ENCODE results near the gene SGCA. TPM values are rescaled to one million over a fixed set of nuclear protein-coding genes. Genes with fewer than 3 reads are reported as not detected.
A peak's percentile ranks its signal among the peaks of the same experiment; 100 is the strongest.

SGCA gene
- total RNA-seq, 4 donors from 2014 or later, result 2.1 to 5.8 (median 4.0) TPM

DNA sequence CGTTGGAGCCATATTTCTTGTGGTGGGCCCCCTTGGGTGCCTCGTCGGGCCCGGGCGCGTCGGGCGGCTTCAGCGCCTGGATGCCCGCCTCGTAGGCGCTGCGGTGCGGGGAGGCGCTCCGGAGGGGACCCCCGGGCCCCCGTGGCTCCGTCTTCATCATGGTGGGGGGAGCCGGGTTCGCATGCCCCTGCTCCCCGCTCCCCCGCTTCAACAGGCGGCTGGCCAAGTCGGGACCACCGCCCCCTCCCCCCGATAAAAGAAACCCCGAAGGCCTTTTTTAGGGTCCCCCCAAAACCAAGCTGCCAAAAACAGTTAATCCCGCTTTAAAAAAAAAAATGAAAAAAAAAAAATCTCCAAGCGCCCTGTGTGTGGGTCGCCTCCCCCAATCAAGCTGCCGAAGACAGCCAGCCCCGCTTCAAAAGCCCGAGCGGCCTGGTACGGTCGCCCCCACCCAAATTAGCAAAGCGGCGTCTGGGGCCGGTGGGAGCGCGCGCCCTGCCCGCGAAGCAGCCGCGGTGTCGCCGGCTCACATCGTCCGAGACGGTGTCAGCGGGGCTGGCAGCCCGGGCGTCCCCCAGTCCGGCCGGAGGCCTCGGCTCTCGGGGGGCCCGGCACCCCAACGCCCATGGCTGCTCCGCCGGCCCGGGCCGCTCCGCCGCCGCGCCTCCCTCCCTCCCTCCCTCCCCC, 15.3 kb upstream of the SGCA start, which contains the start of gene PPP1R9B:
PPP1R9B (minus strand) TSS at position 324 of the 687 bp plus-strand sequence; CDS start at position 160, 164 bp downstream.
- Histone ChIP-seq H3K36me3 (no peaks in the 10 kb centered on the region), H3K4me3 (peak within 1 kb of the TSS; percentile 84), H3K27me3 (no peaks in the 10 kb centered on the region), H3K4me1 (peaks cover 93% of the 10 kb centered on the region), H3K9me3 (no peaks in the 10 kb centered on the region), H3K27ac (peak within 1 kb of the TSS; percentile 86)
- no peak for DNase-seq (ENCODE audit: low spot score in 2 of 2)
- TF ChIP-seq POLR2AphosphoS5 (IDR thresholded peaks at IDR 0.05) (no peak), POLR2A (IDR thresholded peaks at IDR 0.05) (no peak), EP300 (IDR thresholded peaks at IDR 0.05) (no peak)
- 0% methylated on average over 27 of the region's 69 CpGs for WGBS

DNA sequence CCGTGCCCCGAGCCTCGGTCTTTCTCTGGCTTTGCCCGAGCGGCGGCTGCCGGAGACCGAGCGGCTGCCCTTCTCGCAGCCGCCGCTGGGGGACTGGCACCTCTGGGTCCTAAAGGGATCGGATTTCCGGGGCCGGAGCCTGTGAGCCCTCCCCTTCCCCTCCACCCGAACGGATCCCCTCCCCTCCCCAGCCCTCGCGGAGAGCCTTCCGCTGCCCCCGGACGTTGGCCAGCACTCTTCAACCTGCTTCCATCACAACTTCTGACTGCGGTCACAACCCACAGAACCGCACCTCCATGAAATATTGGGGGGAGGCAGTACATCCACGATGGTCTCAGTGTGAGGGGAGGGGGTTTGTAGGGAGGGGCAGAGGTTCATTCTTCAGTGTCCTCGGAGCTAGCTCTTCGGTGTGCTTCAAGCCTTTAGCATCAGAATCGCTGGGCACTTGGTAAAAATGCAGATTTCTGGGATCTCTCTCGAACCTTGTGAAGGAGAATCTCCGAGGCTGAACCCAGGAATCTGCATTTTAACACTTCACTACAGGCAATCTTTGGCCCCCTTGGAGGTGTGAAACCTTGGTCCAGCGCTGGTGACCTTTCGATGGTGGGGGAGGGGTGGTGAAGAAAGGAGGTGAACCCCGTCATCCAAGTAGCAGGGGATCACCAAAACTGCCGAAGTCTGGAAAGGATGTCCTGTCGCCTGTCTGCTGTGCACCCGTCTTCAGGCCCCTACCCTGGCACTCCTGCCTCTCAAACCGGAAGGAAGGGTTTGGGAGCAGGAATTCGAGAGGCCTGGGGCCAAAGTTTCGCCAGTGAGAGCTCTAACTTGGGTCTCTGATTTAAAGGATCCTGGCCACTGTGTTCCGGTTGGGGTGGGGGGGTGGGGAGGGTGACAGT, 14.5 kb upstream of the SGCA start:
- TF ChIP-seq POLR2AphosphoS5 (IDR thresholded peaks at IDR 0.05) (no peak), CTCF (IDR thresholded peaks at IDR 0.05) (peak; percentile 35 to 86)
- peak; percentile 94 to 95 for DNase-seq (ENCODE audit: low spot score in 2 of 2)
- H3K27ac ChIP-seq, result peak overlapping the region; percentile 86
- H3K27me3 ChIP-seq, result no peaks in the 10 kb centered on the region
- WGBS, result under 1% methylated on average over 16 of the region's 40 CpGs
- H3K9me3 ChIP-seq, result no peaks in the 10 kb centered on the region
- H3K4me3 ChIP-seq, result peak overlapping the region; percentile 84
- H3K36me3 ChIP-seq, result no peaks in the 10 kb centered on the region
- peaks cover 91% of the 10 kb centered on the region for H3K4me1 ChIP-seq

- peak overlapping the region; percentile 84 for H3K4me3 ChIP-seq
- peak overlapping the region; percentile 86 for H3K27ac ChIP-seq
- no peak for TF ChIP-seq EP300 (IDR thresholded peaks at IDR 0.05)
- TF ChIP-seq POLR2A (IDR thresholded peaks at IDR 0.05), result no peak
- TF ChIP-seq CTCF (IDR thresholded peaks at IDR 0.05), result no peak
- no peak for TF ChIP-seq POLR2AphosphoS5 (IDR thresholded peaks at IDR 0.05)
- WGBS, result 0% methylated on average over 9 of the region's 12 CpGs
- no peaks in the 10 kb centered on the region for H3K9me3 ChIP-seq
- no peaks in the 10 kb centered on the region for H3K36me3 ChIP-seq
- H3K4me1 ChIP-seq, result peaks cover 83% of the 10 kb centered on the region
- H3K27me3 ChIP-seq, result no peaks in the 10 kb centered on the region
- DNase-seq (ENCODE audit: low spot score in 2 of 2), result no peak
Observed at GRCh38 chr17:50151937-50152547, 13.8 kb upstream of the SGCA start.

GRCh38 chr17:50152736-50153135, 13.1 kb upstream of the SGCA start:
- Histone ChIP-seq H3K4me1 (peaks cover 76% of the 10 kb centered on the region), H3K4me3 (no peak overlapping the region), H3K27me3 (no peaks in the 10 kb centered on the region), H3K36me3 (no peaks in the 10 kb centered on the region), H3K27ac (peak overlapping the region; percentile 86), H3K9me3 (no peaks in the 10 kb centered on the region)
- TF ChIP-seq POLR2A (IDR thresholded peaks at IDR 0.05), result no peak
- DNase-seq (ENCODE audit: low spot score in 2 of 2), result no peak
- 67% methylated on average over 3 of the region's 7 CpGs for WGBS

GRCh38 chr17:50153650-50154575, 11.9 kb upstream of the SGCA start:
- Histone ChIP-seq H3K36me3 (no peaks in the 10 kb centered on the region), H3K27me3 (no peaks in the 10 kb centered on the region), H3K27ac (peak overlapping the region; percentile 21), H3K4me1 (peaks cover 65% of the 10 kb centered on the region), H3K4me3 (no peak overlapping the region), H3K9me3 (no peaks in the 10 kb centered on the region)
- no peak for DNase-seq (ENCODE audit: low spot score in 2 of 2)
- WGBS, result 32% methylated on average over 16 of the region's 16 CpGs
- TF ChIP-seq POLR2A (IDR thresholded peaks at IDR 0.05) (no peak), EP300 (IDR thresholded peaks at IDR 0.05) (no peak), CTCF (IDR thresholded peaks at IDR 0.05) (no peak), POLR2AphosphoS5 (IDR thresholded peaks at IDR 0.05) (no peak)

Data from suprapubic skin (tissue), 4 donors.